Esophagus squamous epithelium (tissue), 4 donors: ENCODE data around the gene CACNA1H.

ENCODE experiments used
- CTCF ChIP-seq, 6 experiments: fragments of 450-650 bp in 4 of 6; fragments of 200-600 bp in 2 of 6; sonication (generic) in 2 of 6; IDR thresholded peaks; one replicate each; pipeline ENCODE4 v1.5.1; 2016 to 2019; ENCODE audit warnings: antibody characterized with exemption in 6 of 6, mild to moderate bottlenecking in 4 of 6, moderate library complexity in 4 of 6
- POLR2A ChIP-seq, 4 donors: fragments of 450-650 bp; IDR thresholded peaks; one replicate each; pipeline ENCODE4 v1.6.1; 2017; ENCODE audit warnings: antibody characterized with exemption in 4 of 4, mild to moderate bottlenecking in 4 of 4, moderate library complexity in 3 of 4

GRCh38 chr16:1218930-1219611 is 66.2 kb downstream of the CACNA1H start:
- TF ChIP-seq POLR2A (IDR thresholded peaks at IDR 0.05) (no peak), CTCF (IDR thresholded peaks at IDR 0.05) (no peak)
